GM12878 (cell line): ENCODE data around the gene CACNA1D. TPM values are rescaled to one million over a fixed set of nuclear protein-coding genes. Genes with fewer than 3 reads are reported as not detected.

Source experiments
- ATAC-seq: fragments of 200-7000 bp; cut with Tn5 transposase; 3 replicates; pipeline ENCODE4 v1.9.1; 2020; ENCODE audit warnings: mild to moderate bottlenecking, moderate library complexity
- BruUV-seq: library from RNA; stranded (reverse); fragments of 400-500 nt; replicated peaks from 2 replicates; lab custom pipeline; 2021; lab: Mats Ljungman, UMichigan
- CTCF ChIA-PET: fragments of 300-600 bp; sonication (Branson Sonifier 250); formaldehyde crosslinking; extraction: SDS; loops from one replicate; lab custom pipeline; 2021; ENCODE audit warnings: inconsistent platforms; lab: Yijun Ruan, JAX
- POLR2A ChIA-PET: fragments of 350-600 bp; formaldehyde crosslinking; extraction: SDS; loops from one replicate; lab custom pipeline; 2021; ENCODE audit warnings: inconsistent platforms; lab: Charles Lee
- RAD21 ChIA-PET: fragments of 300-600 bp; sonication (Branson Sonifier 250); formaldehyde crosslinking; loops from one replicate; lab custom pipeline; 2023; ENCODE audit warnings: antibody characterized with exemption; ENCODE audit not compliant: unreplicated experiment; lab: Charles Lee
- SMC1A ChIA-PET: fragments of 300-600 bp; sonication (Branson Sonifier 250); formaldehyde crosslinking; loops from one replicate; lab custom pipeline; 2023; ENCODE audit not compliant: unreplicated experiment, uncharacterized antibody; lab: Charles Lee
- DNase-seq: peaks from one replicate; pipeline ENCODE4 v3.0.0-alpha.2; 2011; ENCODE audit warnings: low read depth, low spot score
- FAIRE-seq: peaks from 3 replicates; lab custom pipeline; 2011; peaks lifted over from hg19 to GRCh38; lab: Jason Lieb, UNC
- H2AFZ ChIP-seq: 2 replicates; pipeline ENCODE4 v1.6.0; 2011; ENCODE audit warnings: low read depth, low read length, control low read depth; ENCODE audit not compliant: control insufficient read depth
- H3K27ac ChIP-seq: 2 replicates; pipeline ENCODE4 v1.5.1; 2011; ENCODE audit warnings: control low read depth; ENCODE audit not compliant: control insufficient read depth, insufficient read depth
- H3K27me3 ChIP-seq, 2 experiments: replicated peaks in 1 of 2; 2 replicates each; pipeline versions ENCODE4 v1.6.0 to v1.6.1; 2011; ENCODE audit warnings: low read length in 1 of 2; ENCODE audit not compliant: control insufficient read depth in 2 of 2, insufficient read depth in 2 of 2
- H3K36me3 ChIP-seq, 2 experiments: 2 replicates each; pipeline ENCODE4 v1.5.1; 2011; ENCODE audit warnings: low read length in 1 of 2; ENCODE audit not compliant: control insufficient read depth in 2 of 2, insufficient read depth in 2 of 2
- H3K4me1 ChIP-seq: 2 replicates; pipeline ENCODE4 v1.6.1; 2011; ENCODE audit warnings: mild to moderate bottlenecking, low read length, moderate library complexity, mixed read lengths; ENCODE audit not compliant: control insufficient read depth, insufficient read depth
- H3K4me2 ChIP-seq: 2 replicates; pipeline ENCODE4 v1.6.0; 2011; ENCODE audit warnings: control low read depth; ENCODE audit not compliant: control insufficient read depth, insufficient read depth
- H3K4me3 ChIP-seq: fragments of 200-600 bp; sonication (generic); 2 replicates; pipeline ENCODE4 v1.5.1; 2016
- H3K79me2 ChIP-seq: 2 replicates; pipeline ENCODE4 v1.6.0; 2011; ENCODE audit warnings: low read length; ENCODE audit not compliant: control insufficient read depth, insufficient read depth
- H3K9ac ChIP-seq: 2 replicates; pipeline ENCODE4 v1.8.0; 2011; ENCODE audit warnings: low read length, control low read depth, mixed read lengths; ENCODE audit not compliant: control insufficient read depth, insufficient read depth
- H3K9me3 ChIP-seq: replicated peaks from 3 replicates; pipeline ENCODE4 v1.5.1; 2011; ENCODE audit warnings: mild to moderate bottlenecking, low read length; ENCODE audit not compliant: control insufficient read depth, insufficient read depth
- H4K20me1 ChIP-seq: 2 replicates; pipeline ENCODE4 v1.6.0; 2011; ENCODE audit not compliant: control insufficient read depth, insufficient read depth
- CHD1 ChIP-seq: IDR thresholded peaks from 2 replicates; pipeline ENCODE4 v1.6.1; 2012; ENCODE audit warnings: low read depth, low read length, improper control_type of control experiment
- CREB1 ChIP-seq: IDR thresholded peaks from 2 replicates; pipeline ENCODE4 v1.6.1; 2012; ENCODE audit warnings: low read depth, mild to moderate bottlenecking, inconsistent platforms
- CUX1 ChIP-seq: IDR thresholded peaks from 2 replicates; pipeline ENCODE4 v1.6.1; 2012; ENCODE audit warnings: improper control_type of control experiment, low read depth, low read length; ENCODE audit not compliant: insufficient replicate concordance
- ELK1 ChIP-seq: IDR thresholded peaks from 2 replicates; pipeline ENCODE4 v1.6.1; 2012; ENCODE audit warnings: low read depth, low read length, improper control_type of control experiment
- IKZF1 ChIP-seq: fragments of 450-650 bp; conservative IDR thresholded peaks from 2 replicates; pipeline ENCODE4 v1.6.1; 2017; ENCODE audit warnings: antibody characterized with exemption, mild to moderate bottlenecking
- IRF3 ChIP-seq: fragments of 450-650 bp; IDR thresholded peaks from 2 replicates; pipeline ENCODE4 v1.6.1; 2014; ENCODE audit warnings: mild to moderate bottlenecking
- KDM1A ChIP-seq: fragments of 200-600 bp; sonication (generic); IDR thresholded peaks from 2 replicates; pipeline ENCODE4 v1.6.1; 2016; ENCODE audit warnings: borderline replicate concordance
- NFYA ChIP-seq: IDR thresholded peaks from 2 replicates; pipeline ENCODE4 v1.6.1; 2011; ENCODE audit warnings: low read depth, mild to moderate bottlenecking, low read length, improper control_type of control experiment, borderline replicate concordance
- NR2C1 ChIP-seq: fragments of 450-650 bp; IDR thresholded peaks from 2 replicates; pipeline ENCODE4 v1.6.1; 2017; ENCODE audit warnings: antibody characterized with exemption, mild to moderate bottlenecking, moderate library complexity
- NR2F1 ChIP-seq: fragments of 450-650 bp; conservative IDR thresholded peaks from 2 replicates; pipeline ENCODE4 v1.6.1; 2017; ENCODE audit warnings: mild to moderate bottlenecking
- POU2F2 ChIP-seq: IDR thresholded peaks from 3 replicates; pipeline ENCODE4 v1.6.1; 2011; ENCODE audit warnings: low read depth, mild to moderate bottlenecking, low read length, borderline replicate concordance
- RELA ChIP-seq: fragments of 450-650 bp; IDR thresholded peaks from 2 replicates; pipeline ENCODE4 v1.8.0; 2014; ENCODE audit warnings: borderline replicate concordance; ENCODE audit not compliant: partially characterized antibody
- SKIL ChIP-seq: fragments of 450-650 bp; IDR thresholded peaks from 2 replicates; pipeline ENCODE4 v1.6.1; 2017; ENCODE audit warnings: mild to moderate bottlenecking, low read depth, inconsistent platforms; ENCODE audit not compliant: poor library complexity, severe bottlenecking
- SP1 ChIP-seq: IDR thresholded peaks from one replicate; pipeline ENCODE4 v1.6.1; 2011; ENCODE audit warnings: low read depth, low read length
- TAF1 ChIP-seq: IDR thresholded peaks from 2 replicates; pipeline ENCODE4 v1.6.1; 2011; ENCODE audit warnings: mild to moderate bottlenecking, low read depth, low read length, borderline replicate concordance
- WRNIP1 ChIP-seq: IDR thresholded peaks from 2 replicates; pipeline ENCODE4 v1.6.1; 2011; ENCODE audit warnings: low read depth, low read length, improper control_type of control experiment, borderline replicate concordance
- WGBS: methylation state at CpG from one replicate; pipeline ENCODE4 v1.1.6; 2016; ENCODE audit warnings: low lambda C conversion rate; ENCODE audit not compliant: insufficient replicate concordance, insufficient coverage; ENCODE audit errors: missing lambda C conversion rate; 5-methylcytosine and 5-hydroxymethylcytosine counted together
- in situ Hi-C: fragments of 300-500 bp; cut with MboI; formaldehyde crosslinking; loops from 9 replicates; pipeline ENCODE4 v1.14.3; 2018; ENCODE audit warnings: mixed read lengths
- intact Hi-C: fragments of 100-400 bp; cut with micrococcal nuclease; formaldehyde crosslinking; loops from one replicate; pipeline ENCODE4 v1.14.2; 2022; ENCODE audit not compliant: unreplicated experiment
- polyA plus RNA-seq, 11 experiments: library from polyadenylated mRNA; depleted of rRNA in 4 of 11; unstranded in 6 of 11; stranded (reverse) in 5 of 11; fragments of >200 nt; fragmentation: Nextera tagmentation in 4 of 11; fragmentation: Illumina TruSeq in 1 of 11; extraction: Ambion mirVana in 4 of 11; extraction: Trizol in 1 of 11; gene quantifications; 1 replicate in 1 of 11; 2 replicates in 10 of 11; pipeline versions ENCODE4 v1.2.1 to v1.2.3, GENCODE V29; 2011 to 2016; ENCODE audit warnings: inconsistent platforms in 2 of 11, missing spikeins in 2 of 11, low read depth in 1 of 11
- total RNA-seq, 4 experiments: library from RNA; depleted of rRNA in 3 of 4; stranded (reverse); fragments of >200 nt in 3 of 4; fragmentation: Illumina TruSeq in 1 of 4; extraction: Trizol in 1 of 4; gene quantifications; 2 replicates each; pipeline versions ENCODE4 v1.2.1 to v1.2.3, GENCODE V29; 2013 to 2021

Gene CACNA1D
- total and polyA plus RNA-seq, 10 of the 15 experiments (the other 5 are each of a cell fraction or from before 2014, with no cell fraction given): 0.21 to 24.4 (median 1.6) TPM

- H2AFZ ChIP-seq: no peak overlapping the region
- intact Hi-C loops: no loop called here
- no peak for TF ChIP-seq POU2F2
- no peak for TF ChIP-seq SP1
- TF ChIP-seq KDM1A: no peak
- no peak for TF ChIP-seq CREB1
- TF ChIP-seq NR2C1: no peak
- no peak for TF ChIP-seq ELK1
- no peak for TF ChIP-seq IRF3
- no peak for TF ChIP-seq IKZF1
- no peak for TF ChIP-seq CUX1
- TF ChIP-seq NR2F1: no peak
- no peak for TF ChIP-seq NFYA
- TF ChIP-seq TAF1: no peak
- no peak for TF ChIP-seq WRNIP1
- no peak for TF ChIP-seq SKIL
- no peak for TF ChIP-seq CHD1
- TF ChIP-seq RELA: no peak
Observed at GRCh38 chr3:53672981-53673380, 178.6 kb downstream of the CACNA1D start.

More at GRCh38 chr3:53672981-53673380, 178.6 kb downstream of the CACNA1D start:
- SMC1A ChIA-PET: interaction anchor here (1.2 to 1.6 kb wide), 6 partner anchors 15 to 313 kb away, joined by 3 to 4 read pairs (median 4); no protein-coding TSS in a partner anchor
- CTCF ChIA-PET: interaction anchor here (0.6 to 1.5 kb wide), 5 partner anchors 9 to 210 kb away, joined by 3 to 7 read pairs (median 3); no protein-coding TSS in a partner anchor
- in situ Hi-C loops: no loop called here
- no peak overlapping the region for H3K27ac ChIP-seq
- H4K20me1 ChIP-seq: no peaks in the 10 kb centered on the region
- H3K9me3 ChIP-seq: no peaks in the 10 kb centered on the region
- POLR2A ChIA-PET: no interaction called here
- H3K4me3 ChIP-seq: no peak overlapping the region
- no peak for FAIRE-seq
- no peak for DNase-seq
- no peak overlapping the region for H3K9ac ChIP-seq
- ATAC-seq: no peak
- H3K36me3 ChIP-seq: no peaks in the 10 kb centered on the region
- no peak overlapping the region for H3K4me2 ChIP-seq
- H3K4me1 ChIP-seq: no peaks in the 10 kb centered on the region
- H3K79me2 ChIP-seq: no peaks in the 10 kb centered on the region
- BruUV-seq: no TSS peak
- H3K27me3 ChIP-seq: peaks cover 0 to 4% of the 10 kb centered on the region in 2 experiments; a peak in 2 of 4 replicates
- RAD21 ChIA-PET: interaction anchor here (1.4 kb wide), 1 partner anchor 37 kb away, joined by 5 read pairs; no protein-coding TSS in a partner anchor
- WGBS: 32% methylated on average over 5 of the region's 5 CpGs
